HFF-Myc (cell line): ENCODE results near the gene SEMA3B.

ENCODE experiments used
- DNase-seq: peaks from one replicate; pipeline ENCODE4 v3.0.0-alpha.2; 2011; ENCODE audit warnings: low read depth; ENCODE audit errors: extremely low read depth
- H3K4me3 ChIP-seq: replicated peaks from 2 replicates; pipeline ENCODE4 v1.5.1; 2011; ENCODE audit warnings: low read depth, mild to moderate bottlenecking, control low read depth, low read length
- TF ChIP-seq, protein P1 (sequence below): IDR thresholded peaks from 2 replicates; pipeline ENCODE4 v1.5.1; 2012; ENCODE audit warnings: mild to moderate bottlenecking, low read depth, low read length, control low read depth; ENCODE audit errors: missing control alignments

The SEMA3B gene

DNA sequence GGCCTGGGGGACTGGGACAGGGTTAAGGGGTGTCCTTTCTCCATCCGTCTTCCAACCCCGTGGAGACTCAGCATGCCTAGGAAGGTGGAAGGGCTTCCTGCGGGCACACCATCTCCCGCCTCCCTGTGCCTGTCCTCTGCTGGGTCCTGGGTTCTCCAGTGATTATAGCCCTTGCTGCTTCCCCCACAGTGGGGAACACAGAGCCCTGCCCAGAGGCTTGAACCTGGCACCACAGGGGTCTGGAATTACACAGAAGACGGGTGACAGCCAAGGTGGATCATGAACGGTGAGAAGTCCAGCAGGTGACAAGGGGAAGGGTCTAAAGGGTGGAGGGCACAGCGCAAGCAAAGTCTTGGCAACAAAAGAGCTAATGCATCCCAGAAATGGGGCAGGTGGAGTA, 6.2 kb upstream of the SEMA3B start:
- DNase-seq = no peak
- H3K4me3 ChIP-seq = no peak overlapping the region
- TF ChIP-seq, protein P1, sequence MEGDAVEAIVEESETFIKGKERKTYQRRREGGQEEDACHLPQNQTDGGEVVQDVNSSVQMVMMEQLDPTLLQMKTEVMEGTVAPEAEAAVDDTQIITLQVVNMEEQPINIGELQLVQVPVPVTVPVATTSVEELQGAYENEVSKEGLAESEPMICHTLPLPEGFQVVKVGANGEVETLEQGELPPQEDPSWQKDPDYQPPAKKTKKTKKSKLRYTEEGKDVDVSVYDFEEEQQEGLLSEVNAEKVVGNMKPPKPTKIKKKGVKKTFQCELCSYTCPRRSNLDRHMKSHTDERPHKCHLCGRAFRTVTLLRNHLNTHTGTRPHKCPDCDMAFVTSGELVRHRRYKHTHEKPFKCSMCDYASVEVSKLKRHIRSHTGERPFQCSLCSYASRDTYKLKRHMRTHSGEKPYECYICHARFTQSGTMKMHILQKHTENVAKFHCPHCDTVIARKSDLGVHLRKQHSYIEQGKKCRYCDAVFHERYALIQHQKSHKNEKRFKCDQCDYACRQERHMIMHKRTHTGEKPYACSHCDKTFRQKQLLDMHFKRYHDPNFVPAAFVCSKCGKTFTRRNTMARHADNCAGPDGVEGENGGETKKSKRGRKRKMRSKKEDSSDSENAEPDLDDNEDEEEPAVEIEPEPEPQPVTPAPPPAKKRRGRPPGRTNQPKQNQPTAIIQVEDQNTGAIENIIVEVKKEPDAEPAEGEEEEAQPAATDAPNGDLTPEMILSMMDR = no peak

DNA sequence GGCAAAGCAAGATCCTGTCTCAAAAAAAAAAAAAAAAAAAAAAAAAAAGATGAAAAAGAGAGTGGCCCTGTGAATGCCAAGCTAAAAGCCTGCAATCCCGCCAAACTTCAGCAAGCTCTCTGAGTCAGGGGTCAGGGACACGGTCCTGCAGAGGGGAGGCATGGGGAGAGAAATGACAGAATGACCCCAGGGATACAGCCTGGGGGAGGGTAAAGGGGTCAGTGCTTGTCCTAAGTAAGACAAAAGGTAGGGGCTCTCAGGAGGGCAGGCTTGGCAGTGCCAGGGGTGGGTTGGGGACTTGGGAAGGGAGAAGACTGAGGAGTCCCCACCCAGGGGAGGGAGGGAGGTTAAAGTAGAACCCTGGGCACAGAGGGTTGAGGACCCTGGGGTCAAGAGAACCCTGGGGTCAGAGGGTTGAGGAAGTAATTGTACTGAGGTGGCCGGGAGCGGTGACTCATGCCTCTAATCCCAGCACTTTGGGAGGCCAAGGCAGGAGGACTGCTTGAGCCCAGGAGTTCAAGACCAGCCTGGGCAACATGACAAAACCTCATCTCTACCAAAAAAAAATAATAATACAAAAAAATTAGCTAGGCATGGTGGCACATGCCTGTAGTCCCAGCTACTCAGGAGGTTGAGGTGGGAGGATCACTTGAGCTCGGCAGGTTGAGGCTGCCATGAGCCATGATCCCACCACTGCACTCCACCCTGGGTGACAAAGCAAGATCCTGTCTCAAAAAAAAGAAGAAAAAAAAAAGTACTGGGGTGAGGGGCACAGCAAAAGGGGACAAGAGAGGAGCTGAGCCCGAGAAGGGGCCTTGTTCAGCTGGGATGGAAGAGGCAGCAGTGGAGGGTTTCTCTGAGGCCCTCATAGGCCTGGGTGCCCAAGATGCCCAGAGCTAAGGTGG, 5.2 kb upstream of the SEMA3B start:
- no peak for DNase-seq
- H3K4me3 ChIP-seq = no peak overlapping the region
- TF ChIP-seq, protein P1 = no peak

DNA sequence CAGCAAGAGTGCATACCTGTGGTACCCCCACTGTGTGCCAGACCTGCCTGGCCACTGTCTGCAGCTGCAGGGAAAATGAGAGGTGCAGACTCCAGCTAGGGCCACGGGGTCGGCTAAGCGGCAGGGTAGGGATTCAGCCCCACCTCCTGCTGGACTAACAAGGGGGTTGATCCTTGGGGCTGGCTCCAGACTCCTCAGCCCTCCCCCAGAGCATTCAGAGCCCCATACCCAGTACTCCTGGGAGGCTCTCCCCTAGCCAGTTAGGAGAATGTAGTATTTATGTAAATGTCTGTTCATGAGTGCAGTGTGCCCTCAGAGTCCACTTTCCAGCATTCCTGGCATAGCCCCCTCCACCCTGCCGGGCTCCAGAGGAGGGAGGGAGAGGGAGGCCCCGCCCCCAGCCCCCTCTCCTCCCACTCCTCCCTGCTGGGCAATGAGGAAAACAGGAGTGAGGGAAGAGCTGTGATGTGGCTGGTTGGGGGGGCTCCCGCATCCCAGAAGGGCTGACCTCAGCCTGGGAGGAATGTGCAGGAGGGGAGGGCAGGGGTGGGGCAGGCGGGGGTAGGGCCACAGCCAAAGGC, 4.5 kb upstream of the SEMA3B start:
- peak; percentile 65 for DNase-seq
- TF ChIP-seq, protein P1 = no peak
- H3K4me3 ChIP-seq = no peak overlapping the region

DNA sequence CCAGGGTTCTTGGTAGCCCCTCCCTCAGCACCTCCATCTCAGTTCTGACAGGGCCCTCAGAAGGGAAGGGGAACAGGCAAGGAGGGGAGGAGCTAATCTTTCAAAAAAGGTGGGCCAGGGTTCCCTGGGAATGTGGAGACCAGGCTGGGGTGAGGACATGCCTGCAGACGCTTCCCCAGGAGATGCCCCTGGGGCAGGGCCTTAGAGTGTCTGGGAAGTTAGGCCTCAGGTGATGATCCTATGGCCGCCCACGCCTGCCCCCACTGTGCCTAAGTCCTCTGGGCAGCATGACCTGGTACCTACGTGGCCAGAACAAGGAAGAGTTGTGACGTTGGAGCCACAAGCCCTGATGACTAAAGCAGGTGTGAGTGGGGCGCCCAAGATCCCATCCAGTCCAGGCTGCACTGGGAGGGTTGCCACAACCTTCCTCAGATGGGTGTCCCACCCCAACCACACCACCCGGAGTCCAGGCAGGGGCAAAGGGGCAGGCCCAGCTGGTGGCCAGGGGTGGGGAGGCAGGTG, 3.9 kb upstream of the SEMA3B start:
- no peak overlapping the region for H3K4me3 ChIP-seq
- no peak for DNase-seq
- TF ChIP-seq, protein P1 = no peak

DNA sequence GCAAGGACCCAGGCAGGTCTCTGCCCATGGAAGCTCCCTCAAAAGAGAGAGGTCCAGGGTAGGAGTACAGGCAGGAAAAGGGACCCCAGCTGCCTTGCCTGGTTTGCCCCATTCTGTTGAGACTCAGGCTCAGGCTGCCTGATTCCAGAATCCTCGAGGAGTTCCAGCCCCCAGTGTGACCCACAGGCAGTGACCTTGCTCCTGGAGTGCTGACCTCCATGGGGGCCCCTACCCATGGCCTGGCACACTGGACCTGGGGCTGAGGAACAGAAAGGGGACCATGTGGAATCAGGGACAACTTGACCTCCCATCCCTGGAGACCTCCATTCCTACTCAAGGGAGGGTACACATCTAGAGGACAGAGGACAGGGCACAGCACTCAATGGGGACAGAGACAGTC, 3.4 kb upstream of the SEMA3B start:
- H3K4me3 ChIP-seq = no peak overlapping the region
- TF ChIP-seq, protein P1 = no peak

GRCh38 chr3:50266017-50266416, 2.9 kb upstream of the SEMA3B start:
- DNase-seq = no peak
- TF ChIP-seq, protein P1 = no peak
- H3K4me3 ChIP-seq = no peak overlapping the region

More for the DNA sequence above, 3.4 kb upstream of the SEMA3B start:
- DNase-seq = no peak
